ENCODE measurements around the gene SLCO2B1.

GRCh38 chr11:75239531-75240290, 88.8 kb downstream of the SLCO2B1 start:
- TF ChIP-seq NFRKB (IDR thresholded peaks at IDR 0.05) (no peak), SUZ12 (IDR thresholded peaks at IDR 0.05) (no peak), HDGF (IDR thresholded peaks at IDR 0.05; ENCODE audit: borderline replicate concordance) (no peak), SP1 (IDR thresholded peaks at IDR 0.05) (no peak), FOXA1 (IDR thresholded peaks at IDR 0.05) (no peak), FOXM1 (IDR thresholded peaks at IDR 0.05; ENCODE audit: borderline replicate concordance) (no peak), ARNT (IDR thresholded peaks at IDR 0.05) (no peak), TARDBP (IDR thresholded peaks at IDR 0.05) (no peak), PKNOX1 (IDR thresholded peaks at IDR 0.05) (no peak), FOXK2 (IDR thresholded peaks at IDR 0.05) (no peak), BHLHE40 (IDR thresholded peaks at IDR 0.05; ENCODE audit: borderline replicate concordance) (no peak), ZNF384 (IDR thresholded peaks at IDR 0.05) (no peak), ELF4 (IDR thresholded peaks at IDR 0.05) (no peak)
